GM12892 (cell line): ENCODE measurements around the gene POLR3A.

Experiments used
- DNase-seq: peaks from one replicate; pipeline ENCODE4 v3.0.0; 2011; ENCODE audit not compliant: insufficient read length
- FAIRE-seq: peaks from 2 replicates; lab custom pipeline; 2011; peaks lifted over from hg19 to GRCh38; lab: Jason Lieb, UNC
- POLR2A ChIP-seq: IDR thresholded peaks from 2 replicates; pipeline ENCODE4 v1.6.1; 2011; ENCODE audit warnings: low read depth, low read length, control low read depth
- POLR2AphosphoS5 ChIP-seq: IDR thresholded peaks from 2 replicates; pipeline ENCODE4 v1.6.1; 2011; ENCODE audit warnings: low read depth, low read length, control low read depth
- TAF1 ChIP-seq: IDR thresholded peaks from 2 replicates; pipeline ENCODE4 v1.6.1; 2011; ENCODE audit warnings: low read depth, mild to moderate bottlenecking, control low read depth, low read length, borderline replicate concordance

POLR3A gene

DNA sequence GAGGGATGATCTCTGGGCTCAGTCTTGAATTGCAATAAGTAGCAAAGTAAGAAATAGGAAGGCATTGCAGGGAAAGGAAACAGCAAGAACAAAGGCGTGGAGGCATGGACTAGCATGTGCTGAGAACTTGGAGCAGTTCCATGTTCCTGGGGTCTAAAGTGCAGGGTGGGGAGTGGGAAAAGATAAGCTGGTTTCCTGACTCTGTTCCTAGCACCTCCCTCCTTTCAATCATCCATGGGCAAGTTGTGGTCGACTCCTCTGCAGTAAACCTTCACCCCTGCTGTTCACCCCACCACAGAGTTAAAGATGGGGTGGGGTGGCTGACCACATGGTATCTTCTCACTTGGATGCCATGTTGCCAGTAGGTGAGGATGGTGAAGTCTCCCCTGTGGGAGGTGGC is 33.9 kb upstream of the POLR3A start:
- DNase-seq, result no peak
- TF ChIP-seq TAF1, result no peak
- TF ChIP-seq POLR2A, result no peak
- no peak for TF ChIP-seq POLR2AphosphoS5
- FAIRE-seq, result no peak

DNA sequence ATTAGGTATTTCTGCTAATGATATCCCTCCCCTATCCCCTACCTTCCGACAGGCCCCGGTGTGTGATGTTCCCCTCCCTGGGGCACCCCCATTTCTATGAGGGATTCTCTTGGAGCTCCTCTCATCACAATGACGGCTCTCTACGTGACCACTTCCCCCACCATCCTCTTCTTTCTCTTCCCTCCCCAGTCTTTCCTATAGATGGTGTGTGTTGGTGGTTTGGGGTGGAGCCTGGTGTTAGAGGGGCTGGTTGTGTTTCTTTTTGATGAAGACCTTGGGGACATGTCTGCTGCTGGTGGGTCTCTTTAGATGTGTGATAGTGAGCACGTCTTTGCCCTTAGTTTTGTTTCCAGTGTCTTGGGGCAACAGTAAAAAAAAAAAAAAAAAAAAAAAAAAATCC is 33.0 kb upstream of the POLR3A start:
- DNase-seq (no peak), FAIRE-seq (no peak)
- TF ChIP-seq POLR2AphosphoS5 (no peak), TAF1 (no peak), POLR2A (no peak)

DNA sequence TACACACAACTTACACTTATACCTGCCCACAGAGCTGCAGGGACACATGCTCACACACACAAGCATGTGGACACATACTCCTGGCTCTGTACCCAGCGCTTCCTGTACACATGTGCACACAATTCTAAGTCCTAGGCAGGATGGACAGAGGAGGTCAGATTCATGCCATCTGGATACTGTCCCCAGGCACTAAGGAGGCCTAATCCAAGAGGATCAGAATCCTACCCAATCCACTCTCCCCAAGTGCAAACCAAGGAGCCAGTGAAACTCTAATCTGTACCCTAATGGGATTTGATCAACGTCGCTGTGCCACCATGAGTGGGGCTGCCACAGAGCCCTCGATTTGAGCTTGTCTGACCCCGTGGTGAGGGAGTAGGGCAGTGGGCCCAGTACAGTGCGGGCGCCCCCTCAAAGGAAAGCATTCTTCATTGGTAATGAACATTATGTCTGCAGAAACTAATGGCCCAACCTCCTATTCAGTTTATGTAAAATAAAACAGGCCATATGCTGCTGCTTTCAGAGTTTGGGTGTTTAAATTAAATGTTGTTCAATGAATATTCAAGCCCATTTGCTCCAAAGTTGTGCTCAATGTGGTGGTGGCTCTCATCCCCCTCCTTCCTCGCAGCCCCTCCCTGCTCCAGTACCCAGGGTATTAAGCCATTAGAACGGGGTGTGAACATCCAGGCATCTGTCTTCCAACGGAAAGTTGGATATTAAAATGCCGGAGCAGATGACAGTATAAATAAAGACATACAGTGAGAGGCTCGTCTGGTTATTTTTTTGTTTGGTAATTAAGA is 30.8 kb upstream of the POLR3A start:
- TF ChIP-seq POLR2AphosphoS5 (no peak), POLR2A (no peak), TAF1 (no peak)
- FAIRE-seq (no peak), DNase-seq (no peak)

GRCh38 chr10:78058562-78058961 is 29.2 kb upstream of the POLR3A start:
- TF ChIP-seq POLR2A, result no peak
- TF ChIP-seq POLR2AphosphoS5, result no peak
- no peak for TF ChIP-seq TAF1
- DNase-seq (no peak), FAIRE-seq (no peak)

GRCh38 chr10:78053211-78053868 is 24.0 kb upstream of the POLR3A start:
- FAIRE-seq (no peak), DNase-seq (no peak)
- TF ChIP-seq POLR2AphosphoS5 (no peak), TAF1 (no peak), POLR2A (no peak)

- DNase-seq, result no peak
- FAIRE-seq, result no peak
- no peak for TF ChIP-seq TAF1
- TF ChIP-seq POLR2A, result no peak
- TF ChIP-seq POLR2AphosphoS5, result no peak
Measured at GRCh38 chr10:78049851-78050250, 20.5 kb upstream of the POLR3A start.

GRCh38 chr10:78047314-78047891 is 18.1 kb upstream of the POLR3A start:
- peak; percentile 79 for FAIRE-seq
- no peak for TF ChIP-seq TAF1
- TF ChIP-seq POLR2AphosphoS5, result no peak
- no peak for TF ChIP-seq POLR2A
- peak; percentile 33 for DNase-seq

DNA sequence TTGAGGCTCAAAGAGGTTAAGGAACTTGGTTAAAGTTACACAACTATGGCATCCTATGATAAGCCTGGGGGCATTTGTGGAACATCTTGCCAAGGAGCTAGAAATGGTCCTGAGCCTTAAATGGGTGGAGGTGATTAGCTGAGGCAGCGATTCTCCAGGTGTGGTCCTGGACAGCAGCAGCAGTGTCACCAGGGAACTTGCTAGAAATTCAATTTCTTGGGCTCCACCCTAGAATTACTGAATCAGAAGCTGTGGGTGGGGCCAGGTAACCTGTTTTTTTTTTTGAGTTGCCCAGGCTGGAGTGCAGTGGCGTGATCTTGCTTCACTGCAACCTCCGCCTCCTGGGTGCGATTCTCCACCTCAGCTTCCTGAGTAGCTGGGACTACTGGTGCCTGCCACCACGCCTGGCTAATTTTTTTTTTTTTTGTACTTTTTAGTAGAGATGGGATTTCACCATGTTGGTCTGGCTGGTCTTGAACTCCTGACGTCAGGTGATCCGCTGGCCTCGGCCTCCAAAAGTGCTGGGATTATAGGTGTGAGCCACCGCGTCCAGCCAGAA is 17.5 kb upstream of the POLR3A start:
- no peak for FAIRE-seq
- TF ChIP-seq POLR2AphosphoS5, result no peak
- no peak for DNase-seq

GRCh38 chr10:78045856-78046255 is 16.5 kb upstream of the POLR3A start:
- TF ChIP-seq POLR2A, result no peak
- no peak for TF ChIP-seq POLR2AphosphoS5
- FAIRE-seq (no peak), DNase-seq (no peak)

DNA sequence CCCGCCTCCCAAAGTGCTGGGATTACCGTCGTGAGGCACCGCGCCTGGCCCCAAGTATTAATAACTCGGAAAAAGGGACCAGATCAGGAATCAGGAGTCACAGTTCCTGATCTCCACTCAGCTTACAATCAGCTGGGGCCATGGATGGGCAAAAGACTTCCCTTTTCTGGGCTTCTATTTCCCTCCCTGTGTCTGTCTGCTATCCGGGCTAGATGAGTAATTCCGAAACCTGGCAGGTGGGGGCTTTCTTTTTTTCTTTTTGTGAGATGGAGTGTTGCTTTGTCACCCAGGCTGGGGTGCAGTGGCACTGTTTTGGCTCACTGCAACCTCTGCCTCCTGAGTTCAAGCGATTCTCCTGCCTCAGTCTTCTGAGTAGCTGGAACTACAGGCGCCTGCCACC is 15.9 kb upstream of the POLR3A start:
- peak; percentile 38 for FAIRE-seq
- TF ChIP-seq POLR2AphosphoS5, result no peak
- no peak for TF ChIP-seq POLR2A
- no peak for TF ChIP-seq TAF1
- DNase-seq, result peak; percentile 43

- FAIRE-seq (no peak), DNase-seq (no peak)
- TF ChIP-seq POLR2AphosphoS5 (no peak), TAF1 (no peak)
Measured at GRCh38 chr10:78044699-78045098, 15.4 kb upstream of the POLR3A start.
